RPMI8226 (cell line): Measurements from ENCODE around the gene INTS2.
"Not testable (repeated sequence)": the region's sequence is repeated elsewhere in the genome, so short reads cannot be mapped to it uniquely, and the experiment has no call there.

ENCODE experiments used
- DNase-seq: peaks from one replicate; pipeline ENCODE4 v3.0.0-alpha.2; 2015

Gene INTS2

DNA sequence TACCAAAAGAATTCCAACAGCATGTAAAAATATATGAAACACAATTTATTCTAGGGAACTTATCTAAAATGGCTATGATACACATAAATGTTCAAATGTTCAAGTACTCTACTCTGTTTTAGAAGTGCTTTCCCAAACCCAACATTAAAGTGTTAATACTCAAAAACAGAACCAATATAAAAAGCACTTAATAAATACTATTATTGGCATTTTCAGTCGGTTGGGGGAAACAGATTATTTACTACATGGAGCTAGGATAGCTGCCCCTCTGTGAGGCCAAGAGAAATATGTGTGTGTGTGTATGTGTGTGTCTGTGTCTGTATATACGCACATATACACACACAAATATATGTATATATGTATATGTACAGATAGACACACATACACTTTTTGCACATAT lies 32.4 kb downstream of the INTS2 start:
- DNase-seq, result no peak

DNA sequence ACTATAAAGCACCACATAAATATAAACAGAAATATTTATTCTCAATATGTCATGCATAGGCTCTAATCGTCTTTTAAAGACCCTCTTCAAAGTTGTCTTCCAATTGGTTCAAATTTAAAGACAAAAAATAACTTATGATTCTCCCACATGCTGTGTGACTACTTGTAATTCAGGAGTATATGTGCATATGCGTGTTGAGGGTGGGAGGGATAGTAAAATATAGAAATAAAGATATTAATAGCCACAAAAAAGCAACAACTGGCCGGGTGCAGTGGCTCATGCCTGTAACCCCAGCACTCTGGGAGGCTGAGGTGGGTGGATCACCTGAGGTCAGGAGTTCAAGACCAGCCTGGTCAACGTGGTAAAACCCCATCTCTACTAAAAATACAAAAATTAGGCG lies 33.5 kb downstream of the INTS2 start:
- not testable (repeated sequence) for DNase-seq

DNA sequence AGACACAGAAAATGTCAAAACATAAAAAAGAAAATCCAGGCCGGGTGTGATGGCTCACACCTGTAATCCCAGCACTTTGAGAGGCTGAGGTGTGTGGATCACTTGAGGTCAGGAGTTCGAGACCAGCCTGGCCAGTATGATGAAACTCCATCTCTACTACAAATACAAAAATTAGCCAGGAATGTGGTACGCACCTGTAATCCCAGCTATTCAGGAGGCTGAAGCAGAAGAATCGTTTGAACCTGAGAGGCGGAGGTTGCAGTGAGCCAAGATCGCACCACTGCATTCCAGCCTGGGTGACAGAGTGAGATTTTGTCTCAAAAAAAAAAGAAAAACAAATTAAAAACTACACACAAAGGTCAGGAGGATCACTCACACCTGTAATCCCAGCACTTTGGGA lies 40.0 kb downstream of the INTS2 start:
- DNase-seq, result not testable (repeated sequence)

DNA sequence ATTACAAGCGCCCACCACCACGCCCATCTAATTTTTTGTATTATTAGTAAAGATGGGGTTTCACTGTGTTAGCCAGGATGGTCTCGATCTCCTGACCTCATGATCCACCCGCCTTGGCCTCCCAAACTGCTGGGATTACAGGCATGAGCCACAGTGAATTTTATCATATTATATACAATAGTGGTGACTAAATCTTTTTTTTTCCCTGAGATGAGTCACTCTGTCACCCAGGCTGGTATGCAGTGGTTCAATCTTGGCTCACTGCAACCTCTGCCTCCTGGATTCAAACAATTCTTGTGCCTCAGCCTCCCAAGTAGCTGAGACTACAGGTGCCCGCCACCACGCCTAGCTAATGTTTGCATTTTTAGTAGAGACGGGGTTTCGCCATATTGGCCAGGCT lies 41.9 kb downstream of the INTS2 start:
- not testable (repeated sequence) for DNase-seq

DNA sequence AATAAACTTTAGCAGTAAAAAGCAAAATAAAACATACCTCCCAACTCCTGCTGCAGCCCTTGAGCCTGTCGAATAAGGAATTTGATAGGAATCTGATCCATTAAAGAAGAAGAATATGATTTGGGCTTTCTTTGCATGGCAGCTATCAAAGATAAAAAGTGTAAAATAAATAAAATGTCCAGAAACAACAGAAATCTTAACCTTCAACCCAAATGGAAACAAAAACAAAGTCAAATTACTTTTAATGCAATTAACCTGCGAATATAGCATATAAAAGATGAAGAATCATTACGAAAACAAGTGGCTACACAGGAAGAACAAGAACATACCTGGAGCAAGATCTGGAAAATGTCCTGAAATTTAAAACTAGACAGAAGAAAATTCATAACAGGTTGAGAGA lies 42.9 kb downstream of the INTS2 start:
- no peak for DNase-seq

DNA sequence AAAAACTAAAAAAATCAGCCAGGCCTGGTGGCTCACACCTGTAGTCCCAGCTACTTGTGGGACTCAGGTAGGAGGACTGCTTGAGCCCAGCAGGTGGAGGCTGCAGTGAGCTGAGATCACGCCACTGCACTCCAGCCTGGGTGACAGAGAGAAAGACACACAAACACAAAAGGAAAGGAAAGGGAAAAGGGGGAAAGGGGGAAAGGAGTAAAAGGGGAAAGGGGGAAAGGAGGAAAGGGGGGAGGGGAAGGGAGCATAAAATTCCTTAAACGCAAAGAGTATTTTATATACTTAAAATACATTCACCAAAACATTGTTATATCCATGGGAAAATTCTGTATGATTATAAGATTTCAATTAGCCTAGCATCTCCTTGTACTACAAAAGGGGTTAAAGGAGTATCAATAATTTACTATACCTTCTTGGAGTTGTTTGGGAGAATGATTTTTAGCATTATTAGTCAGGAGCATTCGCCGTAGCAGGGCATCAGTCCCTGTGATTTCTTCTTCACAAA lies 47.1 kb downstream of the INTS2 start:
- DNase-seq, result no peak

DNA sequence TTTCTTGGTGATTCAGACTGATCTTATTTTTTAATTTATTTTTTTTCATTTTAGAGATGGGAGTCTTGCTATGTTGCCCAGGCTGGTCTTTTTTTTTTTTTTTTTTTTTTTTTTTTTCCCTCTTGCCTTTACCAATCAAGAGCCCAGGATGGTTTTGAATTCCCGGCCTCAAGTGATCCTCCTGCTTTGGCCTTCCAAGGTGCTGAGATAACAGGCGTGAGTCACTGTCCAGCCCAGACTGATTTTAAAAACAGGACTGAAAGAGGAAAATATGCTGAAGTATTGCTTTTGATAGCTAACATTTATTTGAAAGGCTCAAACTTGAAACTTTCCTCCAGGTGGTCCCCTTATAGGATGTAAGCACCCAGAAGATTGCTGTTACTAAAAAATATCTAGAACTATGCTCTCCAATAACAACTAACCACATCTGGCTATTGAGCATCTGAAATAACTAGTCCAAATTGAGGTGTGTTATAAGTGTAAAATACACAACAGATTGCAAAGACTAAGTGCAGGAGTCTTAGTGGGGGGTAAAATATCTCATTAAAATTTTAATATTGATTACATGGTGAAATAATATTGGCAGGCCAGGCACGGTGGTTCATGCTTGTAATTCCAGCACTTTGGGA lies 48.7 kb downstream of the INTS2 start:
- no peak for DNase-seq

DNA sequence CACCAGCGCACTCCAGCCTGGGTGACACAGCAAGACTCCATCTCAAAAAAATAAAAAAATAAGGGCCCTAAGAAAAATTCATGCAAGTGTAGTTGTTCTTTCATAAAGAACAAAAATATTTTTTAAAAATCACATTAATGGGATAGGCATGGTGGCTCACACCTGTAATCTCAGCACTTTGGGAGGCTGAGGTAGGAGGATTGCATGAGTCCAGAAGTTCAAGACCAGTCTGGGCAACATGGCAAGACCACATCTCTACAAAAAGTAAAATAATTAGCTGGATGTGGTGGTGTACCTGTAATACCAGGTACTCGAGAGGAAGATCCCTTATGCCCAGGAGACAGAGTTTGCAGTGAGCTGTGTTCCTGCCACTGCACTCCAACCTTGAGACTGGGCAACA lies 49.3 kb downstream of the INTS2 start:
- DNase-seq, result no peak

DNA sequence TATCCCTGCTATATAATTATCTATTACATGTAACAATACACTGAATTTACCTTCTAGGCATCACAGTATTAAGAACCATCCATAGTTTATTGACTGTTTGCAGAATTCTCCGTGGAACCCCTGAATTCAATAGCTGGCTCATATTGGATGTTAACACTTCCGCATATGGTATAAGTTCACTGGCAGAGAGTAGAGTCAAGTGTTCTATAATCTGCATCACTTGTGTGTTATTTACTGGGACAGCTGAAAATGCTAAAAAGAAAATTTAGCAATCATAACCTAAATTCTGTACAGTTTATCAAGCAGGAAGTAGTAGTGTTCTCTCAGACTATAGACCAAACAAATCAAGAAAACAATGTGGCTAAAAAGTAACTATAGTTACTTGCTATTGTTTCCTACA lies 49.9 kb downstream of the INTS2 start:
- DNase-seq, result no peak

DNA sequence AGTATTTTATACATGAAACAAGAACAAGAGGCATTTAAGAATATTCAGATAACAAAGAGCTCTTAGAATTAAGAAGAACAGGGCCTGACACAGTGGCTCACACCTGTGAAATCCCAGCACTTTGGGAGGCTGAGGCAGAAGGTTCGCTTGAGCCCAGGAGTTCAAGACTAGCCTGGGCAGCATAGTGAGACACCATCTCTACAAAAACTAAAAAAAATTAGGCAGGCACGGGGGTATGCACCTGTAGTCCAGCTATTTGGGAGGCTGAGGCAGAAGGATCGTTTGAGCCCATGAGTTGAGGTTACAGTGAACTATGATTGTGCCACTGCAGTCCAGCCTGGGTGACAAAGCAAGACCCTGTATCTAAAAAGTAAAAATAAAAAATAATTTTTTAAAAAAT lies 52.0 kb downstream of the INTS2 start:
- no peak for DNase-seq

DNA sequence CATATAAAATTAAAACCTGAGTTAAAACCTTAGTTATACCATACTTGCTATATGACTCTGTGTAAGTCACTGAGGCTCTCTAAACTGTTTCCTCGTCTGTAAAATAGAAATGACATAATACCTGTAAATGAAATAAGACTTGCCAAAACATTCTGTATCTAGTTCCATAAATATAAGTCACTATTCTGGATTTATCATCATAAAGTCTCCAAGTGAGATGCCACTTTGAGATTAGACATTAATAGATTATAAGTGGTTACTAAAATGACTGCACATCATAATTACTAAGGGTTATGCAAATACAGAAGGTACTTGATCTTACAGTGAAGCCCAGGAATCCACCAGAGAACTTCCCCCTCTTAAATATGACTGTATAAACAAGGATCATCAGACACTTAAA lies 52.5 kb downstream of the INTS2 start:
- no peak for DNase-seq

DNA sequence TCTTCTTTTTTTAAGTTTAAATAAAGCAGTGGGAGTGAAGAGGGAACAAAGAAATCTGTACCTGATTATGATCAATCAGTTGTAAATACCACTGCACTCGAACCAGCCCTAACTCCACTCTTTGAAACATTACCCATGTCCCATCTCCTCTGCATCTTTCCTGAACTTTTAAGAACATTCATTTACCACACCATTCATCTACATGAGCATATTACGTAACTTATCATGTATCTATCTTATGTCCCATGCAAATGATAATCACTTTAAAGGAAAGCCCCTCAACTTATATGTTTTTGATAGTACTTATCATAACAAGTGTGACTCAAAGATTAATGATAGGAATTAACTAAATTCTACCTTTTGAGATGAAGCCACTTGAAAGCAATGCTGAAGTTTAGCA lies 53.7 kb downstream of the INTS2 start:
- DNase-seq, result no peak

DNA sequence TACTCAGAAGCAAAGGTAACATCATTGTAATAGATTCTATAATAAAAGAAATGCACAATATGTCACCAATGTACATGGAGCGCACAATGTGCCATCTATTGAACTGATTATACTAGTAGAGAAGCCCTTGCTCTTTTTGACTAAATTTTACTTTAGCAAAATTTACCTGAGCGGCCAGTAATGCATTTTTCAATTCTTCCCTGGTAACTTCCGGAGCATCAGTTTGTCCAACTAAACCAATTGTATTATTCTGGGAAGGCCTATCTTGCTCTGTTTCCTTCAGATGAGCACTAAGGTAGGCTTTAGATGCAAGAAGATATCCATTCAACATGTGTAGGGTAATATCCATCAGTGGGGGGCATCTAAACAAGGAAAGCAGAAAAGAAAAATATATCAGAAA lies 55.7 kb downstream of the INTS2 start:
- no peak for DNase-seq

DNA sequence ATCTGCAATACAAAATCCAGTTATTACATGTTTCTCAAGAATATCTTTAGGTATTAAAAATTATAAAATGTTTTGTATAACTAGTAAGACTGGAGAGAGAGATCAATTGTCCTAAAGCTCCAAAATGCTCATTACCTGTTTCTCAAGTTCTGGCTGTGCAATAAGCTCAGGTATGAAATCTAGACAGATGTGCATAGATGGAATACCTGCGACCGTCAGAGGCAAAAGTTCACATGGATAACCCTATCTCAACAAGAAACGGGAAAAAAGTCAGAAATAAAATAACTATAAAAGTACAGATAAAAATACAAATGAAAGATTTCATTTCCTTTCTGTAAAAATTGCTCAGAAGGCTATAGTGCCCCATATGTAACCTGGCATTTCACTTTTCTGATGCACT lies 58.6 kb downstream of the INTS2 start:
- no peak for DNase-seq

DNA sequence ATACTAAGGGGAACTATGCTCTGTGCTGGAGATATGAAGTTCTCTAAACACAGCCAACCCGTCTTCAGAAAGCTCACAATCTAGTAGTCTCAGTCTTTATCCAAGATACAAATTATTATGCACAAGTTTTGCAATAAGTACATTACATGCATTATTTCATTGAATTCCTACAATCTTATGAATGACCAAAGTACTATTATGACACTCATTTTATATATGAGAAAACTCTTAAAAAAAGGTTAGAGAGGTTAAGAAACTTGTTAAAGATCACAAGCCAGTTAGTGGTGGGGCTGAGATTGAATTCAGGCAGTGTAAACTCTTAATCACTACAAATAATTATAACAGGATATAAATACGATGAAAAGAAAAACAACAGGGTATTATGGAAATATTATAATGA lies 59.7 kb downstream of the INTS2 start:
- DNase-seq, result no peak

DNA sequence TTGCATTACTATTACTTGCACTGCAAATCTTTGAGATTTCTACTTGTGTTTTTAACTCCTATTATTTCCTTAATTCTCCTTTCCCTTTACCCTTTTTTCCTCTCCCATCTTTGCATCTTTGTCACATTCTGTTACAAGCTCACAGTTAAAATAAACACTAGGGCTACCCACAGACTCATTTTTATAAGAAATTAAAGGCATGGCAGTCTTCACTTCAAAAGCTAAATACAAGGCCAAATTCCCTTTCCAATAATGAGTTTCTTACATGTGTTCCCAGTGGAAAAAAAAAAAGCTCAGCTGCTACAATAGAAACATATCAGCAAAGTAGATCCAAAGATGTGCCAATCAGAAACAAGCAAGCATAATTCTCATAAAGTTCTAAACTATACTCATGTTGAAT lies 60.7 kb downstream of the INTS2 start:
- no peak for DNase-seq

DNA sequence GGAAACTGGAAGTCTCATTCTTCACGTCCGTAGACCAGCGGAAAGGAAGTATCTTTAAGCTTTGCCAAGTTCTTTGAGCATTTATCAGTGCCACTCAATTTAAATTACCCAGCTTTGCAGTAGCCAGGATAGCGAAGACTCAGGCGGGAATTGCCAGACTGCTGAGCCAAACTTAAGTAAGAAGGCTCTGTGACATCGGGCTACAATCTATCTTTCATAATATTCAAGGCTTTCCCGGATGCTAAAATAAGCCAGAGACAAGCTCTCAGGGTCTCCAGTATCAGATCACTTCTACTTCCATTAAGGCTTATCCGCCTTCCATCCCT lies 64.0 kb downstream of the INTS2 start:
- no peak for DNase-seq

DNA sequence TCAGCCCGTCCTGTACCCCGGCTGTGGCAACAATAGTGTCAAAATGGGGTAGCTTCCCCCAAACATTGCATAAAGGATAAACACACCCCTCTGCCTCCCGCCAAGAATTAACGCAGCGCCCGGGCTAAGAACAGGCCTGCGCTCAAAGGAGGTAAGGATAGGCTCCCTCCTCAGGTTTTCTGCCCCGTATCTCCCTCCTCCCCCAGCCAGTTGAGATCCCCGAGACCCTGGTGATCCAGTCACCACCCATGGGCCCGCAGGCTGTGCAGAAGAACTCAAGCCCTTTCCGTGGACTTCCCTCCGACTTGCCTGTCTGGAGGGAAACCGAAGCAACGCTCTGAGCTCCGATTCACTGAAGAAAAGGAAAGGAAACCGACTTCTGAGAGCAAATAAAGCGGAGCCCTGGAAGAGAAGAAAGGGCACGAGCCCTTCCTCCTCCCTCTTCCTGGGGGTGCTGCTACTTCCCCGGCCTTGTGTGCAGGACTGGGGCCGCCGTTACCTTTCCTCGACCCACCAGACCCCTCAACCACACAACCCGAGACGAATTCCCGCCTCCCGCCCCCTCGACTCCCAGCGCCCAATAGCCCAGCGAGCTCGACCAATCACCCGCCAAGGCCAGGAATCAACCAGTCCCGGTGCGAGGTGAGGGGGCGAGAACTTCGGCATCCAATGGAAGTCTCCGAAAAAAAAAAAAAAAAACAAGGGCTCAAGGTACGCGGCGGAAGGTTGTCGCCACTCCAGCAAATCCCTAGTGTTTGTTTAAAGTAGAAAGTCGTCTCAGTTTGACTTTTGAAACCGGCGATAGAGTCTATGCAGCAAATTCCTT lies 64.6 kb downstream of the INTS2 start, which contains the start of gene BRIP1:
BRIP1 (minus strand) TSS at position 554 of the 826 bp plus-strand sequence. CDS start 1,989 bp downstream, outside the sequence.
- DNase-seq, result peak; percentile 94

DNA sequence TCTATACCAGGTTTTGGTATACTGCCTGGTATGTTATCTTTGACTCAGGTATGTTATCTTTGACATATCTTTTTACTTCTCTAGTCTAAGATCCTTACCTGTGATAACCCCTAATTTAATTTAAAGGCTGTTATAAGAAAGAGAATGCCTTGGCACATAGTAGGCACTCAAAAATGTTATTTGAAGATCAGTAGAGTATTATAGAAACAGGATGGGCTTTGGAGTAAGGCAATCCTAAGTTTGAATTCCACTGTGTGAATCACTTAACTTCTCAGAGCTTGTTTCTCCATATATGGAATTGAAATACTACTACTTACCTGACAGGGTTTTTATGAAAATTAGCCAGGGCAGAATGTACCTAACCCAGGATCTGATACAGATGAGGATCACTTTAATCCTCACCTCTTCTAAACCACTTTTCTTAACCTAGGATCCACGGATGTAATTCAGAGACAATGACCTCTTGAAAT lies 65.6 kb downstream of the INTS2 start:
- no peak for DNase-seq

DNA sequence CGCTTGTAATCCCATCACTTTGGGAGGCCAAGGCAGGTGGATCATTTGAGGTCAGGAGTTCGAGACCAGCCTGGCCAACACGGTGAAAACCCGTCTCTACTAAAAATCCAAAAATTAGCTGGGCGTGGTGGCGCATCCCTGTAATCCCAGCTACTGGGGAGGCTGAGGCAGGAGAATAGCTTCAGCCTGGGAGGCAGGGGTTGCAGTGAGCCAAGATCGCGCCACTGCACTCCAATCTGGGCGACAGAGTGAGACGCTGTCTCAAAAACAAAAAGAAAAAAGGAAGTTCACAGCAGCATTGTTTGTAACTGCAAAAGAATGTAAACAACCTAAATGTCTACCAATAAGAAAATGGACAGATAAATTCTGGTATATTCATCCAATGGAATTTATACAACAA lies 67.4 kb downstream of the INTS2 start:
- not testable (repeated sequence) for DNase-seq

DNA sequence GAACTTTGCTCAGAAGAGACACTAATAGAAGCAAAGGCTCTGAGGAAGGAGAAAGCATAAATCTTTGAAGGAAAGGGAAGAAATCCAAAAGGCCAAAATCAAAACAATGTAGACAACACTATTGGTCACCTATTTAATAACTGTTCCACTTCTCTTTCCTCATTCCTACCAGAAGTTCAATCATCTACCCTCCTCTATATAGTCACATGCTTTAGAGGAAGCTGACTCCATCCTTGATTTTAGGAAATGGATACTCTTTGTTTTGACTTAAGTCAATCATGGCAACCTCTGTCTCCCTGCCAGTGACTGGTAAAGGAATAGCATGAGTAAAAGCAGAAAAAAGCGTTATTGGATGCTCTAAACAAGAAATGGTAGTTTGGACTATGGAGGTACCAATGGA lies 71.7 kb downstream of the INTS2 start:
- no peak for DNase-seq

DNA sequence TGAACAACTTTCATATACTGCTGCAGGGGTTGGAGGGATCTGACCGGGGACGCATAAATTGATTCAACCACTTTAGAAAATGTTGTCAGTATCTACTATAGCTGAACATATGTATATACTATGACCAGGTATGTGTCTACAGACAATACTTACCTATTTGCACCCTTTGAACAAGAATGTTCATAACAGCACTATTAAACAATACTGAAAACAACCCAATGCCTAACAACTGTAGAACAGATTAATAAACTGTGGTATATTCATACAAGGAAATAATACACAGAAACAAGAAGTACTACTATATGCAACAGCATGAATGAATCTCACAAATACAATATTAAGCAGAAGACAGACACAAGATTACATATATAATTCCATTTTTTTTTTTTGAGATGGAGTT lies 74.9 kb downstream of the INTS2 start:
- no peak for DNase-seq

DNA sequence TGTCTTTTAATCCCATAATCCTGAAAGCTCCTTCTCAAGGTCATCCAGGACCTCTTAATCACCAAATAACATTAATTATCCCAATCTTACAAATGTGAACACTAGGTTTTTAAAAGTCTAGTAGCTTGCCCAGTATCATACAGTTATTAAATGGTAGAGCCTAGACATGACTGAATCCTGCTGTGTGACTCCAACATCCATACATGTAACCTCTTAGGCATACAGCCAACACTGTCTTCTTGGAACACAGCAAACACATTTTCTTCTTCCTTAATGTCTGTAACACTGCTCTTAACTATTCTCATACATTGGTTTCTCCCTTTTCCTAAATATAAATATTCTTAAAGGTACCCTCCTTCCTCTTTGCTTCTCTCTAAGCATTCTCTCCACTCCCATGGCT lies 78.1 kb downstream of the INTS2 start:
- DNase-seq, result no peak

DNA sequence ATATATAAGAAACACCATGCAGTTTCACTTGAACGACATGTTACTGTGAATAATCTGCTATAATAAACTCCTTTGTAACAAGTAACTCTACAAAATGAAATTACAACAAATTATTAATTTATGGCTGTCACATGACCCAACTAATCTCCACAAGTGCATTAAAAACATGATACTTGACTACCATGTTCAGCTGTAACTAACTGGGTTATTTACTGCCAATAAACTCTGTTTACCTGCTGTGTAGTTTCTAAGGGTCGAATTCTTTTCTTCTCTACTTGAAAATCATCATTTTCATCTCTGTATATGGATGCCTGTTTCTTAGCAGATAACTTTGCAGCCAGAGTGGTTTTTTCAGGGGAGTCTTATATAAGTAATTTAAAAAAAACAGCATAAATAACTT lies 78.9 kb downstream of the INTS2 start:
- no peak for DNase-seq

DNA sequence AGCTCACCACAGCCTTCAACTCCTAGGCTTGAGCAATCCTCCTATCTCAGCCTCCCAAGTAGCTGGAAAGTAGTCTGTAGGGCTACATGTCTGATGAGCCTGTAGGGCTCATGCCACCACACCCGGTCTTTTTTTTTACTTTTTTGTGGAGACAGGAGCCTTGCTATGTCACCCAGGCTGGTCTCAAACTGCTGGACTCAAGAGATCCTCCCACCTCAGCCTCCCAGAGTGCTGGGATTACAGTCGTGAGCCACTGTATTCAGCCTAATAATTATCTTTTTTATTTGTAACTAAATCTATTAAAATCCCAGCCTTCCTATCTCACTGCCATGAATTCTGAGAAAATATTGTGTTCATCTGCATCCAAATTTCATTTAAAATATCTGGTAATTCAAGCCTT lies 79.5 kb downstream of the INTS2 start:
- no peak for DNase-seq
